Measurements from ENCODE around the gene ZCWPW1.

The ZCWPW1 gene

GRCh38 chr7:100372256-100372655 lies 56.2 kb downstream of the ZCWPW1 start:
- no peak for FAIRE-seq
- no peak for TF ChIP-seq CTCF (IDR thresholded peaks at IDR 0.05; ENCODE audit: insufficient read depth, missing control alignments)
- DNase-seq (ENCODE audit: insufficient read length, low spot score) = no peak

- DNase-seq (ENCODE audit: insufficient read length, low spot score) = no peak
- TF ChIP-seq CTCF (IDR thresholded peaks at IDR 0.05; ENCODE audit: insufficient read depth, missing control alignments) = no peak
- FAIRE-seq = no peak
These were observed 56.8 kb downstream of the ZCWPW1 start for GRCh38 chr7:100371561-100372171.

DNA sequence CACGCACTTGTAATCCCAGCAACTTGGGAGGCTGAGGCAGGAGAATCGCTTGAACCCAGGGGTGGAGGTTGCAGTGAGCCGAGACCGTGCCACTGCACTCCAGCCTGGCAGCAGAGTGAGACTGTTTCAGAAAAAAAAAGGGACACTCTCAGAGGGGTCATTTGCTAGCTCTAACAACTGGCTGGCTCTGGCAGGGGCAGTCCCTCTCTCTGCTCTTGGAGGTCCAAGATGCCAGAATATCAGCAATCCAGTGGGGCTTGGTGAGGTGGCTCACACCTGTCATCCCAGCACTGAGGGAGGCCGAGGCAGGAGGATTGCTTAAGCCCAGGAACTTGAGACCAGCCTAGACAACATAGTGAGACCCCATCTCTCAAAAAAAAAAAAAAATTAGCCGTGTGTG lies 57.8 kb downstream of the ZCWPW1 start:
- no peak for TF ChIP-seq CTCF (IDR thresholded peaks at IDR 0.05; ENCODE audit: insufficient read depth, missing control alignments)
- no peak for FAIRE-seq
- no peak for DNase-seq (ENCODE audit: insufficient read length, low spot score)

- no peak for TF ChIP-seq CTCF (IDR thresholded peaks at IDR 0.05; ENCODE audit: insufficient read depth, missing control alignments)
- no peak for FAIRE-seq
- no peak for DNase-seq (ENCODE audit: insufficient read length, low spot score)
These were observed 58.2 kb downstream of the ZCWPW1 start for GRCh38 chr7:100370303-100370702.

GRCh38 chr7:100369105-100369504 lies 59.4 kb downstream of the ZCWPW1 start:
- TF ChIP-seq CTCF (IDR thresholded peaks at IDR 0.05; ENCODE audit: insufficient read depth, missing control alignments) = no peak
- DNase-seq (ENCODE audit: insufficient read length, low spot score) (no peak), FAIRE-seq (no peak)

- FAIRE-seq (no peak), DNase-seq (ENCODE audit: insufficient read length, low spot score) (no peak)
- no peak for TF ChIP-seq CTCF (IDR thresholded peaks at IDR 0.05; ENCODE audit: insufficient read depth, missing control alignments)
These were observed 60.6 kb downstream of the ZCWPW1 start for GRCh38 chr7:100367676-100368613.

DNA sequence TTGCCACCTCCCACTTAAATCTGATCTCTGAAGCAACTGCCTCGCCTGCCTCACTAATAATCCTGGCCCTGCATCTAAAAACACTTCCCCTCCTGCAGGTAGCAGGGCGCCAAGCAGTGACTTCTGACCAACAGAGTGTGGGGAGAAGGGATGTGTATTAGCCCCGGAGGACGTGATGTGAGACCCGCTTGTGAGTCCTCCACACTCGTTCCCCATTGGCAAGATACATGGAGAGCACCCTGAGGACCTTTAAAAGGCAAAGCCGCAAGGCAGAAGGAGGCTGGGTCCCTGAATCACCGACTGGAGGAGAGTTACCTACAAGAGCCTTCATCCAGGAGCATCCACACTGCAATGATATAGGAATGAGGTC lies 61.3 kb downstream of the ZCWPW1 start:
- FAIRE-seq (no peak), DNase-seq (ENCODE audit: insufficient read length, low spot score) (no peak)
- TF ChIP-seq CTCF (IDR thresholded peaks at IDR 0.05; ENCODE audit: insufficient read depth, missing control alignments) = no peak
